GM21390 (cell line): ENCODE measurements around the gene L3MBTL4.
A peak's percentile ranks its signal among the peaks of the same experiment; 100 is the strongest.
"Not testable (repeated sequence)": the region's sequence is repeated elsewhere in the genome, so short reads cannot be mapped to it uniquely, and the experiment has no call there.

Experiments used
- ATAC-seq: cut with Tn5 transposase; IDR thresholded peaks from one replicate; pipeline ENCODE4 v1.9.1; 2021; ENCODE audit not compliant: unreplicated experiment

L3MBTL4 gene

GRCh38 chr18:6315517-6316331 is 99.0 kb downstream of the L3MBTL4 start:
- no peak for ATAC-seq

GRCh38 chr18:6313415-6313814 is 101.3 kb downstream of the L3MBTL4 start:
- ATAC-seq: no peak

- ATAC-seq: no peak
Observed at GRCh38 chr18:6311456-6312215, 103.1 kb downstream of the L3MBTL4 start.

GRCh38 chr18:6310714-6311113 is 104.0 kb downstream of the L3MBTL4 start:
- no peak for ATAC-seq

- no peak for ATAC-seq
Observed at GRCh38 chr18:6297875-6298274, 116.8 kb downstream of the L3MBTL4 start.

GRCh38 chr18:6294148-6294784 is 120.4 kb downstream of the L3MBTL4 start:
- ATAC-seq: no peak

GRCh38 chr18:6289843-6290242 is 124.9 kb downstream of the L3MBTL4 start:
- no peak for ATAC-seq

- ATAC-seq: no peak
Observed at GRCh38 chr18:6286585-6286984, 128.1 kb downstream of the L3MBTL4 start.

- ATAC-seq: no peak
Observed at GRCh38 chr18:6284761-6285160, 129.9 kb downstream of the L3MBTL4 start.

GRCh38 chr18:6284300-6284699 is 130.4 kb downstream of the L3MBTL4 start:
- ATAC-seq: no peak

GRCh38 chr18:6281874-6282273 is 132.8 kb downstream of the L3MBTL4 start:
- ATAC-seq: no peak

GRCh38 chr18:6280211-6280743 is 134.4 kb downstream of the L3MBTL4 start:
- ATAC-seq: no peak

- ATAC-seq: no peak
Observed at GRCh38 chr18:6279308-6279707, 135.4 kb downstream of the L3MBTL4 start.

GRCh38 chr18:6273423-6273822 is 141.3 kb downstream of the L3MBTL4 start:
- no peak for ATAC-seq

- not testable (repeated sequence) for ATAC-seq
Observed at GRCh38 chr18:6272144-6272543, 142.6 kb downstream of the L3MBTL4 start.

- no peak for ATAC-seq
Observed at GRCh38 chr18:6271585-6271984, 143.1 kb downstream of the L3MBTL4 start.

GRCh38 chr18:6270771-6271216 is 143.9 kb downstream of the L3MBTL4 start:
- ATAC-seq: peak; percentile 90

- ATAC-seq: no peak
Observed at GRCh38 chr18:6269660-6270332, 144.9 kb downstream of the L3MBTL4 start.

- no peak for ATAC-seq
Observed at GRCh38 chr18:6266212-6266611, 148.5 kb downstream of the L3MBTL4 start.

- no peak for ATAC-seq
Observed at GRCh38 chr18:6261938-6262337, 152.8 kb downstream of the L3MBTL4 start.

GRCh38 chr18:6259324-6259723 is 155.4 kb downstream of the L3MBTL4 start:
- not testable (repeated sequence) for ATAC-seq
